HepG2 (cell line): ENCODE data around the gene IL5RA. TPM values are rescaled to one million over a fixed set of nuclear protein-coding genes. Genes with fewer than 3 reads are reported as not detected.

Source experiments
- CHCHD3 ChIP-seq: sonication (generic); formaldehyde crosslinking; IDR thresholded peaks from 2 replicates; pipeline ENCODE4 v1.8.0; 2022; ENCODE audit warnings: mild to moderate bottlenecking, missing genetic modification reagents, moderate library complexity
- DR1 ChIP-seq: sonication (generic); formaldehyde crosslinking; IDR thresholded peaks from 2 replicates; pipeline ENCODE4 v1.8.0; 2021; ENCODE audit warnings: mild to moderate bottlenecking, missing genetic modification reagents, inconsistent platforms
- KDM2A ChIP-seq: sonication (generic); formaldehyde crosslinking; IDR thresholded peaks from 2 replicates; pipeline ENCODE4 v1.4.0; 2020; ENCODE audit warnings: low read depth, missing genetic modification reagents, borderline replicate concordance
- KDM5A ChIP-seq: fragments of 200-600 bp; sonication (generic); IDR thresholded peaks from 2 replicates; pipeline ENCODE4 v1.7.0; 2018; ENCODE audit warnings: antibody characterized with exemption, mild to moderate bottlenecking, low read length, borderline replicate concordance
- MEIS2 ChIP-seq: sonication (generic); formaldehyde crosslinking; IDR thresholded peaks from 2 replicates; pipeline ENCODE4 v1.9.0; 2021; ENCODE audit warnings: mild to moderate bottlenecking, missing genetic modification reagents
- RFXAP ChIP-seq: sonication (generic); formaldehyde crosslinking; IDR thresholded peaks from 2 replicates; pipeline ENCODE4 v1.4.0; 2020; ENCODE audit warnings: missing genetic modification reagents, borderline replicate concordance
- SAFB2 ChIP-seq: sonication (generic); formaldehyde crosslinking; IDR thresholded peaks from 2 replicates; pipeline ENCODE4 v1.5.1; 2020; ENCODE audit warnings: missing genetic modification reagents, low read depth, mild to moderate bottlenecking, borderline replicate concordance
- SMYD3 ChIP-seq: sonication (generic); formaldehyde crosslinking; IDR thresholded peaks from 2 replicates; pipeline ENCODE4 v1.8.1; 2023; ENCODE audit warnings: mild to moderate bottlenecking, missing genetic modification reagents
- U2AF1 ChIP-seq: fragments of 200-400 bp; formaldehyde crosslinking; optimal IDR thresholded peaks from 2 replicates; pipeline ENCODE3; 2017; ENCODE audit warnings: mild to moderate bottlenecking, low read depth, low read length
- XRCC5 ChIP-seq: fragments of 200-400 bp; formaldehyde crosslinking; optimal IDR thresholded peaks from 2 replicates; pipeline ENCODE3; 2017; ENCODE audit warnings: mild to moderate bottlenecking, low read length
- ZNF367 ChIP-seq: sonication (generic); formaldehyde crosslinking; IDR thresholded peaks from 2 replicates; pipeline ENCODE4 v1.4.0; 2020; ENCODE audit warnings: missing genetic modification reagents, borderline replicate concordance
- ZNF598 ChIP-seq: sonication (generic); formaldehyde crosslinking; IDR thresholded peaks from 2 replicates; pipeline ENCODE4 v1.5.1; 2020; ENCODE audit warnings: mild to moderate bottlenecking, missing genetic modification reagents, borderline replicate concordance
- ZNF776 ChIP-seq: sonication (generic); formaldehyde crosslinking; IDR thresholded peaks from 2 replicates; pipeline ENCODE4 v1.4.0; 2020; ENCODE audit warnings: mild to moderate bottlenecking, missing genetic modification reagents
- ZNF780A ChIP-seq: sonication (generic); formaldehyde crosslinking; IDR thresholded peaks from 2 replicates; pipeline ENCODE4 v1.8.0; 2022; ENCODE audit warnings: mild to moderate bottlenecking, missing genetic modification reagents, moderate library complexity
- ZNF883 ChIP-seq: sonication (generic); formaldehyde crosslinking; IDR thresholded peaks from 2 replicates; pipeline ENCODE4 v1.5.1; 2020; ENCODE audit warnings: mild to moderate bottlenecking, missing genetic modification reagents; ENCODE audit errors: not compliant biosample characterization
- ZSCAN22 ChIP-seq: sonication (generic); formaldehyde crosslinking; IDR thresholded peaks from 2 replicates; pipeline ENCODE4 v1.4.0; 2020; ENCODE audit warnings: mild to moderate bottlenecking, missing genetic modification reagents
- polyA plus RNA-seq, 8 experiments: library from polyadenylated mRNA; depleted of rRNA in 3 of 8; stranded (reverse) in 7 of 8; unstranded in 1 of 8; fragments of >200 nt; fragmentation: Illumina TruSeq in 4 of 8; extraction: Trizol in 4 of 8; gene quantifications; 2 replicates each; pipeline versions ENCODE4 v1.2.1 to v1.2.3, GENCODE V29; 2011 to 2016; ENCODE audit warnings: low read depth in 4 of 8, missing spikeins in 1 of 8, mixed read lengths in 1 of 8; ENCODE audit not compliant: insufficient read depth in 1 of 8
- total RNA-seq, 5 experiments: library from RNA; depleted of rRNA; stranded (reverse); fragments of >200 nt; fragmentation: Illumina TruSeq; extraction: Trizol; gene quantifications; 2 replicates each; pipeline ENCODE4 v1.2.3, GENCODE V29; 2016; ENCODE audit warnings: low read depth in 1 of 5
- TF ChIP-seq, protein P1 (sequence below): sonication (generic); formaldehyde crosslinking; IDR thresholded peaks from 2 replicates; pipeline ENCODE4 v1.8.0; 2022; ENCODE audit warnings: missing genetic modification reagents, mild to moderate bottlenecking, borderline replicate concordance
- TF ChIP-seq, protein P2 (sequence below): sonication (generic); formaldehyde crosslinking; IDR thresholded peaks from 2 replicates; pipeline ENCODE4 v1.4.0; 2020; ENCODE audit warnings: missing genetic modification reagents
- TF ChIP-seq, protein P3 (sequence below): IDR thresholded peaks from 2 replicates; pipeline ENCODE4 v1.6.1; 2016
- TF ChIP-seq, protein P4 (sequence below): fragments of 450-650 bp; IDR thresholded peaks from 2 replicates; pipeline ENCODE4 v1.6.1; 2017; ENCODE audit warnings: mild to moderate bottlenecking
- TF ChIP-seq, protein P5 (sequence below): sonication (generic); formaldehyde crosslinking; IDR thresholded peaks from 2 replicates; pipeline ENCODE4 v1.5.0; 2020; ENCODE audit warnings: missing genetic modification reagents, mild to moderate bottlenecking, borderline replicate concordance

The IL5RA gene
- total and polyA plus RNA-seq, 2 of the 13 experiments (the other 11 are each of a cell fraction or from before 2014, with no cell fraction given), result not detected

DNA sequence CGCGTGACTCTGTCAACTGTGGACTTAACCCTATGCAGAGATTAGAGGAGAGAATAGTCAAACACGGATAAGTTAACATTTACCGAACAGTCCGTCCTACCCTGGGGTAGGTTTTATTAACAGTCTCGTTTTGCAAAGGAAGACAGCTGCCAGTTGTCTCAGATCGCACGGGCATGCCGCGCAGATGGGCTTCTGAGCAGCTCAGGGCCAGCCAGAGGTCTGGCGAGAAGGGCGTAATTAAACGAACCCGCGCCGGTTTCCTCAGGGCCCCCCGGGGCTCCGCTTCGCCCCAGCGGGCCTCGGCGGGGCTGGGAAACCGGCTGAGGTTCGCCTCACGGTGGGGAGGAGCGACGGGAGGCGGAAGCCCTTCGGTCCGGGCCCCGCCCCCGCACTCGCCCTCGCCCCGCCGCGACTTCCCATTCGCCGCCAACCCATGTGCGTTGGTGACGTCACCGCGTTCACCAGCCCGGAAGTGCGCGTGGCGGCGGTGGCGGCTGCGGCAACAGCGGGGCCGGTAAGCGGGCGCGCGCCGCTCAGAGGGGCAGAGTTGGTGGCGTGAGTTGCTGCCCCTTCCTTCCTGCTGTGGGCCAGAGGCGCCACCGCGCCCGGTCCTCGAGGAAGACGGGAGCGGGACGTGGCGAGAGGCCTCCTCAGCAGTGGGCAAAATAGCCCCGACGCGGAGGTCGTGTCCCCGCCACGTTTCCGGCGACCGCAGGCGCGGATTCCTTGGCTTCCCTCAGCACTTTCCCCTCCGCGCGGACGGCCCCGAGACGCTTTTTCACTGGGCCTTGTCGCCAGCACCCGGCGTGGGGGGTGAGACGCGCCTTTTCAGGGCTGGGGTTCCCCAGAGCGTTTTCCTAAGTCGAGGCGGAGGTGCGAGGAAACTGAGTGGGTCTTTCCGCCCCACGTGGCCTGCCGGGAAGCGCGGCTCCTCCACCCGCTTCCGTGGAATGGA lies 16.6 kb upstream of the IL5RA start, which contains the start of gene TRNT1 (continued):
- TF ChIP-seq, protein P1, sequence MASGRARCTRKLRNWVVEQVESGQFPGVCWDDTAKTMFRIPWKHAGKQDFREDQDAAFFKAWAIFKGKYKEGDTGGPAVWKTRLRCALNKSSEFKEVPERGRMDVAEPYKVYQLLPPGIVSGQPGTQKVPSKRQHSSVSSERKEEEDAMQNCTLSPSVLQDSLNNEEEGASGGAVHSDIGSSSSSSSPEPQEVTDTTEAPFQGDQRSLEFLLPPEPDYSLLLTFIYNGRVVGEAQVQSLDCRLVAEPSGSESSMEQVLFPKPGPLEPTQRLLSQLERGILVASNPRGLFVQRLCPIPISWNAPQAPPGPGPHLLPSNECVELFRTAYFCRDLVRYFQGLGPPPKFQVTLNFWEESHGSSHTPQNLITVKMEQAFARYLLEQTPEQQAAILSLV, result peak; percentile 87
- TF ChIP-seq RFXAP (peak; percentile 88; the same call in 1 of the 2 replicates), DR1 (CRISPR knock-in tag) (peak; percentile 51; the same call in 1 of the 2 replicates), KDM5A (0 out of 2 replicates have a peak, but pooled peaks have one; percentile 1), CHCHD3 (no peak), SMYD3 (CRISPR knock-in tag) (no peak; the same call in 1 of the 2 replicates), ZNF883 (no peak), ZNF598 (CRISPR knock-in tag) (peak; percentile 69; the same call in 1 of the 2 replicates), KDM2A (CRISPR knock-in tag) (peak; percentile 90; the same call in 1 of the 2 replicates), MEIS2 (peak; percentile 76), U2AF1 (no peak), SAFB2 (CRISPR knock-in tag) (peak; percentile 71), XRCC5 (peak; percentile 26), ZNF780A (peak; percentile 35; the same call in 1 of the 2 replicates), ZNF367 (no peak), ZNF776 (CRISPR knock-in tag) (peak; percentile 28; the same call in 1 of the 2 replicates), ZSCAN22 (no peak)
- TF ChIP-seq, protein P2, sequence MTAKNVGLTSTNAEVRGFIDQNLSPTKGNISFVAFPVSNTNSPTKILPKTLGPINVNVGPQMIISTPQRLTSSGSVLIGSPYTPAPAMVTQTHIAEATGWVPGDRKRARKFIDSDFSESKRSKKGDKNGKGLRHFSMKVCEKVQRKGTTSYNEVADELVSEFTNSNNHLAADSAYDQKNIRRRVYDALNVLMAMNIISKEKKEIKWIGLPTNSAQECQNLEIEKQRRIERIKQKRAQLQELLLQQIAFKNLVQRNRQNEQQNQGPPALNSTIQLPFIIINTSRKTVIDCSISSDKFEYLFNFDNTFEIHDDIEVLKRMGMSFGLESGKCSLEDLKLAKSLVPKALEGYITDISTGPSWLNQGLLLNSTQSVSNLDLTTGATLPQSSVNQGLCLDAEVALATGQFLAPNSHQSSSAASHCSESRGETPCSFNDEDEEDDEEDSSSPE (CRISPR knock-in tag), result peak; percentile 71; the same call in 1 of the 2 replicates
- TF ChIP-seq, protein P3, sequence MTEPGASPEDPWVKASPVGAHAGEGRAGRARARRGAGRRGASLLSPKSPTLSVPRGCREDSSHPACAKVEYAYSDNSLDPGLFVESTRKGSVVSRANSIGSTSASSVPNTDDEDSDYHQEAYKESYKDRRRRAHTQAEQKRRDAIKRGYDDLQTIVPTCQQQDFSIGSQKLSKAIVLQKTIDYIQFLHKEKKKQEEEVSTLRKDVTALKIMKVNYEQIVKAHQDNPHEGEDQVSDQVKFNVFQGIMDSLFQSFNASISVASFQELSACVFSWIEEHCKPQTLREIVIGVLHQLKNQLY (CRISPR knock-in tag), result no peak
- TF ChIP-seq, protein P4, sequence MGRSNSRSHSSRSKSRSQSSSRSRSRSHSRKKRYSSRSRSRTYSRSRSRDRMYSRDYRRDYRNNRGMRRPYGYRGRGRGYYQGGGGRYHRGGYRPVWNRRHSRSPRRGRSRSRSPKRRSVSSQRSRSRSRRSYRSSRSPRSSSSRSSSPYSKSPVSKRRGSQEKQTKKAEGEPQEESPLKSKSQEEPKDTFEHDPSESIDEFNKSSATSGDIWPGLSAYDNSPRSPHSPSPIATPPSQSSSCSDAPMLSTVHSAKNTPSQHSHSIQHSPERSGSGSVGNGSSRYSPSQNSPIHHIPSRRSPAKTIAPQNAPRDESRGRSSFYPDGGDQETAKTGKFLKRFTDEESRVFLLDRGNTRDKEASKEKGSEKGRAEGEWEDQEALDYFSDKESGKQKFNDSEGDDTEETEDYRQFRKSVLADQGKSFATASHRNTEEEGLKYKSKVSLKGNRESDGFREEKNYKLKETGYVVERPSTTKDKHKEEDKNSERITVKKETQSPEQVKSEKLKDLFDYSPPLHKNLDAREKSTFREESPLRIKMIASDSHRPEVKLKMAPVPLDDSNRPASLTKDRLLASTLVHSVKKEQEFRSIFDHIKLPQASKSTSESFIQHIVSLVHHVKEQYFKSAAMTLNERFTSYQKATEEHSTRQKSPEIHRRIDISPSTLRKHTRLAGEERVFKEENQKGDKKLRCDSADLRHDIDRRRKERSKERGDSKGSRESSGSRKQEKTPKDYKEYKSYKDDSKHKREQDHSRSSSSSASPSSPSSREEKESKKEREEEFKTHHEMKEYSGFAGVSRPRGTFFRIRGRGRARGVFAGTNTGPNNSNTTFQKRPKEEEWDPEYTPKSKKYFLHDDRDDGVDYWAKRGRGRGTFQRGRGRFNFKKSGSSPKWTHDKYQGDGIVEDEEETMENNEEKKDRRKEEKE, result no peak
- TF ChIP-seq, protein P5, sequence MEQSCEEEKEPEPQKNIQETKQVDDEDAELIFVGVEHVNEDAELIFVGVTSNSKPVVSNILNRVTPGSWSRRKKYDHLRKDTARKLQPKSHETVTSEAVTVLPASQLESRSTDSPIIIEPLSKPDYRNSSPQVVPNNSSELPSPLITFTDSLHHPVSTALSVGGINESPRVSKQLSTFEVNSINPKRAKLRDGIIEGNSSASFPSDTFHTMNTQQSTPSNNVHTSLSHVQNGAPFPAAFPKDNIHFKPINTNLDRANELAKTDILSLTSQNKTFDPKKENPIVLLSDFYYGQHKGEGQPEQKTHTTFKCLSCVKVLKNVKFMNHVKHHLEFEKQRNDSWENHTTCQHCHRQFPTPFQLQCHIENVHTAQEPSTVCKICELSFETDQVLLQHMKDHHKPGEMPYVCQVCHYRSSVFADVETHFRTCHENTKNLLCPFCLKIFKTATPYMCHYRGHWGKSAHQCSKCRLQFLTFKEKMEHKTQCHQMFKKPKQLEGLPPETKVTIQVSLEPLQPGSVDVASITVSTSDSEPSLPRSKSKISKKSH (CRISPR knock-in tag), result peak; percentile 51
